GM10266 (cell line): ENCODE data around the gene CHEK1.

Source experiments
- DNase-seq: peaks from one replicate; pipeline ENCODE4 v3.0.0; 2012; ENCODE audit errors: extremely low spot score
- CTCF ChIP-seq: IDR thresholded peaks from 2 replicates; pipeline ENCODE4 v1.5.1; 2012; ENCODE audit warnings: mild to moderate bottlenecking, low read depth; ENCODE audit not compliant: control insufficient read depth, insufficient read depth; ENCODE audit errors: missing control alignments

Gene CHEK1

GRCh38 chr11:125649465-125650166 lies 24.7 kb downstream of the CHEK1 start:
- DNase-seq = no peak
- no peak for TF ChIP-seq CTCF

- TF ChIP-seq CTCF = no peak
- DNase-seq = no peak
These were observed 37.7 kb downstream of the CHEK1 start for GRCh38 chr11:125662689-125663088.

- no peak for TF ChIP-seq CTCF
- no peak for DNase-seq
These were observed 38.9 kb downstream of the CHEK1 start for GRCh38 chr11:125663910-125664309.

GRCh38 chr11:125667151-125667550 lies 42.2 kb downstream of the CHEK1 start:
- TF ChIP-seq CTCF = no peak
- no peak for DNase-seq

- DNase-seq = no peak
- no peak for TF ChIP-seq CTCF
These were observed 45.2 kb downstream of the CHEK1 start for GRCh38 chr11:125670172-125670571.

GRCh38 chr11:125671561-125671960 lies 46.6 kb downstream of the CHEK1 start:
- no peak for TF ChIP-seq CTCF
- no peak for DNase-seq

GRCh38 chr11:125674210-125674609 lies 49.2 kb downstream of the CHEK1 start:
- DNase-seq = no peak
- TF ChIP-seq CTCF = no peak
